ENCODE results near the gene JARID2.

DNA sequence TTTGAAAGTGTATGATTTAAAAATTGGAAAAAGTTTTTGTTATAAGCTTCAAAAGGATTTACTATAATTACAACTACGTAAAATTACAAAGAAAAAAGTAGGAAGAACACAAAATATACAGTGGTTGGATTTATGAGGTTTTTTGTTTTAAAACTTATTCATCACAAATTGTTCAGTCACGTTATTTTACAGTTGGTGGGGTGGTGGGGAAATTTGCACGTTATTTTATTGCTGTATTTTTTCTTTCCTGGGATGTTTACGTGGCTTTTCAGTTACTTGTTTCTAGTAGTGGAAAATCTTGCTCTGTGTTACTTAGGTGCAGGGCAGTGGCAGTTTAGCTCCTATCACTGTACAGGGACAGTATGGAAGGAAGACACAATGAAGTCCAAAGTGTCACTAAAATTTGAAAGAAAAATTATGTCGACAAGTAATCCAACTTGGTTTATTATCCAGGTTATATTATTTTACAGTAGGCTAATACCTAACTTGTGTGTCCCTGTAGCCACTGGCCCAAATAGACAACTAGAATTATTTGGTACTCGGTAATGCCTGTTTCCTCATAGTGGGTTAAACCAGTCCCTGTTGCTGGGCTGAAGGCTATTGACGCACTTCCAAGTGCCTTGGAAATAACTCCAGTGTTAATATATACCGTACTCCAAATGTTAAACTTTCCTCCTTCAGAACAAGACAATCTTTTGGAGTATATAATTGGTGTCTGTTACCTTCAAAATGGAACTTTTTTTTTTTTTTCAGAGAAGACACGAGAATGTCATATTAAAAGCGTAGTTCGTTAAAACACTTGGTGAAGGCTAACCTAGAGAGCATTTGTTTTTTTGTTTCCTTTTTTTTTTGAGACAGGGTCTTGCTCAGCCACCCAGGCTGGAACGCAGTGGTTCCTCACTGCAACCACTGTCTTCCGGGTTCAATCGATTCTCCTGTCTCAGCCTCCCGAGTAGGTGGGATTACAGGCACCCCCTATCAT is 4.6 kb downstream of the JARID2 start:
- TF ChIP-seq CTCF (IDR thresholded peaks at IDR 0.05; ENCODE audit: insufficient read depth, low read depth, low read length), result no peak
- TF ChIP-seq EZH2 (IDR thresholded peaks at IDR 0.05; ENCODE audit: insufficient read depth, low read length), result no peak
